ENCODE data around the gene HPCAL4. TPM values are rescaled to one million over a fixed set of nuclear protein-coding genes. Genes with fewer than 3 reads are reported as not detected.

The HPCAL4 gene
- total and polyA plus RNA-seq, 2 experiments from 2014 or later: not detected

GRCh38 chr1:39671793-39672550 lies 19.3 kb downstream of the HPCAL4 start, which contains the start of gene NT5C1A:
NT5C1A (minus strand) TSS chr1:39672107; CDS start chr1:39672038, 69 bp downstream.
- in situ Hi-C loops (cut with MboI): no loop called here
- Histone ChIP-seq H3K4me3 (peak within 1 kb of the TSS; percentile 68), H3K9me3 (ENCODE audit: low read depth) (no peaks in the 10 kb centered on the region), H3F3A (ENCODE audit: insufficient read depth) (no peaks in the 10 kb centered on the region), H4K20me1 (ENCODE audit: insufficient read depth) (no peaks in the 10 kb centered on the region), H3K27me3 (replicated peaks; ENCODE audit: insufficient read depth) (peaks cover 43% of the 10 kb centered on the region), H3K36me3 (ENCODE audit: low read depth) (no peaks in the 10 kb centered on the region), H3K9me2 (ENCODE audit: insufficient read depth) (no peaks in the 10 kb centered on the region), H3K9ac (no peak within 1 kb of the TSS), H3K27ac (no peak within 1 kb of the TSS), H2AFZ (peak within 1 kb of the TSS; percentile 32; the same call in 1 of the 2 replicates), H3K79me2 (ENCODE audit: insufficient read depth) (no peaks in the 10 kb centered on the region), H3K4me1 (ENCODE audit: insufficient read depth) (no peaks in the 10 kb centered on the region), H3K4me2 (ENCODE audit: unreplicated experiment) (peak within 1 kb of the TSS; percentile 81)
- 2 to 3% methylated on average over 43 to 53 of the region's 55 CpGs for WGBS, 2 experiments (ENCODE audit: low coverage in 1 of 2, low lambda C conversion rate in 2 of 2, missing lambda C conversion rate in 2 of 2)
- TF ChIP-seq EZH2 (IDR thresholded peaks at IDR 0.05; ENCODE audit: insufficient read depth, poor library complexity, severe bottlenecking): peak; percentile 58
- TF ChIP-seq EZH2phosphoT487 (IDR thresholded peaks at IDR 0.05; ENCODE audit: insufficient read depth, low read depth): no peak
- peak; percentile 46 for DNase-seq

GRCh38 chr1:39671433-39671792 lies 19.8 kb downstream of the HPCAL4 start:
- Histone ChIP-seq H3K4me3 (peak overlapping the region; percentile 68), H3F3A (ENCODE audit: insufficient read depth) (no peaks in the 10 kb centered on the region), H3K4me2 (ENCODE audit: unreplicated experiment) (peak overlapping the region; percentile 81), H4K20me1 (ENCODE audit: insufficient read depth) (no peaks in the 10 kb centered on the region), H3K79me2 (ENCODE audit: insufficient read depth) (no peaks in the 10 kb centered on the region), H3K36me3 (ENCODE audit: low read depth) (no peaks in the 10 kb centered on the region), H3K9me3 (ENCODE audit: low read depth) (no peaks in the 10 kb centered on the region), H3K9me2 (ENCODE audit: insufficient read depth) (no peaks in the 10 kb centered on the region), H3K4me1 (ENCODE audit: insufficient read depth) (no peaks in the 10 kb centered on the region), H3K27me3 (replicated peaks; ENCODE audit: insufficient read depth) (peaks cover 43% of the 10 kb centered on the region), H3K27ac (no peak overlapping the region), H2AFZ (peak overlapping the region; percentile 32; the same call in 1 of the 2 replicates), H3K9ac (no peak overlapping the region)
- 0 out of 2 replicates have a peak, but pooled peaks have one; percentile 40 for TF ChIP-seq EZH2phosphoT487 (IDR thresholded peaks at IDR 0.05; ENCODE audit: insufficient read depth, low read depth)
- no peak for TF ChIP-seq EZH2 (IDR thresholded peaks at IDR 0.05; ENCODE audit: insufficient read depth, poor library complexity, severe bottlenecking)
- WGBS, 2 experiments (ENCODE audit: low coverage in 1 of 2, low lambda C conversion rate in 2 of 2, missing lambda C conversion rate in 2 of 2): 0 to 5% methylated on average over 14 to 21 of the region's 26 CpGs
- peak; percentile 31 for DNase-seq
- in situ Hi-C loops (cut with MboI): no loop called here

GRCh38 chr1:39670689-39671088 lies 20.5 kb downstream of the HPCAL4 start:
- Histone ChIP-seq H3K79me2 (ENCODE audit: insufficient read depth) (no peaks in the 10 kb centered on the region), H3K27me3 (replicated peaks; ENCODE audit: insufficient read depth) (peaks cover 43% of the 10 kb centered on the region), H2AFZ (no peak overlapping the region), H3K27ac (no peak overlapping the region), H4K20me1 (ENCODE audit: insufficient read depth) (no peaks in the 10 kb centered on the region), H3K4me2 (ENCODE audit: unreplicated experiment) (no peak overlapping the region), H3F3A (ENCODE audit: insufficient read depth) (no peaks in the 10 kb centered on the region), H3K9ac (no peak overlapping the region), H3K4me3 (no peak overlapping the region), H3K9me2 (ENCODE audit: insufficient read depth) (no peaks in the 10 kb centered on the region), H3K4me1 (ENCODE audit: insufficient read depth) (no peaks in the 10 kb centered on the region), H3K36me3 (ENCODE audit: low read depth) (no peaks in the 10 kb centered on the region), H3K9me3 (ENCODE audit: low read depth) (no peaks in the 10 kb centered on the region)
- 82 to 86% methylated on average over 1 of the region's 1 CpG for WGBS, 2 experiments (ENCODE audit: low coverage in 1 of 2, low lambda C conversion rate in 2 of 2, missing lambda C conversion rate in 2 of 2)
- in situ Hi-C loops (cut with MboI): no loop called here
- no peak for DNase-seq
- TF ChIP-seq EZH2phosphoT487 (IDR thresholded peaks at IDR 0.05; ENCODE audit: insufficient read depth, low read depth) (no peak), EZH2 (IDR thresholded peaks at IDR 0.05; ENCODE audit: insufficient read depth, poor library complexity, severe bottlenecking) (no peak)

DNA sequence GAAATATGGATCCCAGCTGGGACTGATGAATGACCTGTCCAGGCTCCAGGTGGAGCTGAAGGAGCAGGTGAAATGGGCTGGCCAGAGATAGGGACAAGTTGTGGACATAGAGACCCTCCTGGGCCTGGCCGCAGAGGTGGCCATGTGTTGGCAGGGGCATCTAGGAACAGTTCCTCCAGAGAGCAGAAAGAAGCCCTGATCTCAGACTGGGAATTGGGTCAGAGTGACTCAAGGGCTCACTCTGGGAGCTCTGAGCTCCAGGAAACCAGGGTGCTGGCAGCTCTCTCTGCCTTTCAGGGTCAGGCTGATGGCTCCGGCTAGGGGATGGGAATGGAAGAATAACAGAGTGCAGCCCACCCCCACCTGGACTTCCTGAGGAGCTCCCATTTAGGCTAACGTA lies 22.3 kb downstream of the HPCAL4 start:
- H3F3A ChIP-seq (ENCODE audit: insufficient read depth): no peaks in the 10 kb centered on the region
- H3K9ac ChIP-seq: no peak overlapping the region
- 61 to 63% methylated on average over 3 of the region's 3 CpGs for WGBS, 2 experiments (ENCODE audit: low coverage in 1 of 2, low lambda C conversion rate in 2 of 2, missing lambda C conversion rate in 2 of 2)
- no peak for TF ChIP-seq EZH2phosphoT487 (IDR thresholded peaks at IDR 0.05; ENCODE audit: insufficient read depth, low read depth)
- no peak for TF ChIP-seq EZH2 (IDR thresholded peaks at IDR 0.05; ENCODE audit: insufficient read depth, poor library complexity, severe bottlenecking)
- H3K27me3 ChIP-seq (replicated peaks; ENCODE audit: insufficient read depth): peaks cover 32% of the 10 kb centered on the region
- DNase-seq: peak; percentile 21
- no peaks in the 10 kb centered on the region for H3K36me3 ChIP-seq (ENCODE audit: low read depth)
- in situ Hi-C loops (cut with MboI): no loop called here
- no peak overlapping the region for H3K27ac ChIP-seq
- H2AFZ ChIP-seq: no peak overlapping the region
- H3K9me2 ChIP-seq (ENCODE audit: insufficient read depth): no peaks in the 10 kb centered on the region
- H3K4me1 ChIP-seq (ENCODE audit: insufficient read depth): no peaks in the 10 kb centered on the region
- no peak overlapping the region for H3K4me3 ChIP-seq
- H4K20me1 ChIP-seq (ENCODE audit: insufficient read depth): no peaks in the 10 kb centered on the region
- no peaks in the 10 kb centered on the region for H3K79me2 ChIP-seq (ENCODE audit: insufficient read depth)
- no peaks in the 10 kb centered on the region for H3K9me3 ChIP-seq (ENCODE audit: low read depth)
- H3K4me2 ChIP-seq (ENCODE audit: unreplicated experiment): no peak overlapping the region
